Astrocyte of the hippocampus (primary cell): ENCODE data around the gene STAP2.

Source experiments
- DNase-seq: peaks from one replicate; pipeline ENCODE4 v3.0.0; 2011; ENCODE audit warnings: low read depth, low spot score

STAP2 gene

DNA sequence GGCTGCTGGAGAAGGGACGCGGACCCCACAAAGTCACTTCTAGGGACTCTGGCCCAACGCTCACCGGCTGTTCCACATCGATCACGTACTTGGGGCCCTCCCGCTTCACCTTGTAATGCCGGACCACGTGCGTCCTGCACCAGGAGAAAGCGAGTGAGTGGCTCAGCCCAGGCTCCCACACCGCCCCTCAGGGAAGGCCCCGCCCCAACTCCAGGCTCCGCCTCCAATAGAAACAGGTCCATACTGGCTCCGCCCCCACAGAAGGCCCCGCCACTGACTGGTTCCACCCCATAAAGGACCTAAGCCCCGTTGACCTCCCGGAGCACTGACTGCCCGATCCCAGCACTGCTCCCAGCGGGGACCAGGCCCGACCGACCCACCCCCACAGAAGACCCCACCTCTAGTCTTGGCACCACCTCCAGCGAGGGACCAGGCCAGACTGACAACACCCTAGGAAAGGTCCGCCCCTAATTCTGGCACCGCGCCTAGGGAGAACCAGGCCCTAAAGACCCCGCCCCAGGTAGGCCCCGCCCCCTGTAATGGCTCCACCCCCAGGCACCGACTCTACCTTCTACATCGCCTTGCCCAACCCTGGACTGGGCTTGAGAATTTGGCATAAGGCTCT, 11.3 kb downstream of the STAP2 start:
- DNase-seq: peak; percentile 67

DNA sequence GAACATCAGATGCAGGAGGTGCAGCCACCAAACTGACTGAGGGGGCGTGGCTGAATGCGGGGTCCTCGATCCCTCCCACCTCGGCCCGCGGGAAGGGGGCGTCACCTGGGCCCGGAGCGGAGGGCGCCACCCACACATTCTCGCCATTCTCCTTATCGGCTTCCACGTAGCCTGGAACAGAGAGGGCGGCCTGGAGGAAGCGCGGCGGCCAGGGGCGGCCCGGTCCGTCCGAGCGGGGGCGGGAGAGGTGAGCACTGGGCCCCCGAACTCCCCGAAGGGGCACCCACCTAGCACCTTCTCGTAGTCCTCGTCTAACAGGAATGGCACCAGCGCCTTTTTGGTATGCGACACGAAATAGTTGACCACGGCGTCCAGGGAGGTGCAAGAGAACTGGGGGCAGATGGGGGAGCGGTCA, 11.8 kb downstream of the STAP2 start:
- DNase-seq: peak; percentile 28

DNA sequence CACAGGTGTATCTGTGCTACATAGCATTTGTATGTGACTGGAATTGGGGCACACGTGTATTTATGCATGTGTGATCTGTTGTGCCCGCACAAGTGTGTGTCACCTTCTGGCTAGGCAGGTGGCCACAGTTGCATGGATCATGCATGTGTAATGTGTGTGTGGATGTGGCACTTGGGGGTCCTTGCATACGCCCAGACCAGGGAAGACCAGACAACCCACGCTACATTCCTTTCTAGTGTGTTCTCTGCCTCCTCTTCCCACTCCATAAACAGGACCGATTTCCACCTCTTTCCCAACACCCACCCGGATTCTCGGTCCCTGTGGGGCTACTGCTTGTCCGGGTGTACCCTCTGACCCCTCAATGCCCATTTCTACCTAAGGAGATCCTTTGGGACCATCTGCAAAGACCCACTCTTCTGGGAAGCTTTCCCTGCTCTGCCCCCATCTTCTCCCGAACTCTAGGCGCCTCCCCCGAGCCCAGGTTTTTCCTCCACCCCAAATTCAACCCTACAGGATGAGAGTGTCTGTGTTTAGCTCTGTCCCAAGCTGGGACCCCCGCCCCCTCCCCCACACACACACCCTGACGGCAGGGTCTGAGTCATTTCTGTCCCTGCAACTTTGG, 12.3 kb downstream of the STAP2 start:
- DNase-seq: no peak

DNA sequence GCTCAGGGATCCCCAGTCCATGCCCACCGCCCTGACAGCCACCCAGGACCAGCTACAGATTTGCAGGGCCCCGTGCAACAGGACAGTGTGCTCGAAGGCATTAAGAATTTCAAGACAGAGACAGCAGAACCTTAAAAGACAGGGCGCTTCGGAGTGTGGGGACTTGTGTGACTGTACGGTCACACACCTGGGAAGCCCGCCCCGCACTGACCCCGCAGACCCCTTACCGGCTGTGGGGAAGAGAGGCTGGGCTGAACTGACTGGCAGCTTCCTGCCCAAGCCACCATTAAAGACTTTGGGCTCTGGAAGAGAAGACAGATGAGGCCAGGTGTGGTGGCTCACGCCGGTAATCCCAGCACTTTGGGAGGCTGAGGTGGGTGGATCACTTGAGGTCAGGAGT, 14.4 kb downstream of the STAP2 start:
- no peak for DNase-seq

DNA sequence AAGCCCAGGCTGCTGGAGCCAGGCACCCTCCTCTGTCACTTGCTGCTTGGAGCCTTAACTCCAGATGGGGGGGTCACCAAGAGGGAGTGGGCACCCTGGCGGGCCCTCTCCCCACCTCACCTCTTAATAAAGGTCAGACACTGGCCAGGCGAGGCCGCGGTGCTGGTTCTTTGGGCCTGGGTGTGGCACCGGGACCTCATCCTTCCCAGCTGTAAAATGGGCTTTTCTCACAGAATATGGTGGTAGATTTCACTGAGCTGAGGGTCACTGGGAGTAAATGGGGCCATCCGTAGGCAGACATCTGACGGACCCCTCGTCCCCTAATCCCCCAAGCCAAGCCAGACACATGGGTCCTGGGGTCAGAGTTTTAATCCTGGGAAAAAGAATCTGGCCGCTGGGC, 14.9 kb downstream of the STAP2 start:
- DNase-seq: no peak

DNA sequence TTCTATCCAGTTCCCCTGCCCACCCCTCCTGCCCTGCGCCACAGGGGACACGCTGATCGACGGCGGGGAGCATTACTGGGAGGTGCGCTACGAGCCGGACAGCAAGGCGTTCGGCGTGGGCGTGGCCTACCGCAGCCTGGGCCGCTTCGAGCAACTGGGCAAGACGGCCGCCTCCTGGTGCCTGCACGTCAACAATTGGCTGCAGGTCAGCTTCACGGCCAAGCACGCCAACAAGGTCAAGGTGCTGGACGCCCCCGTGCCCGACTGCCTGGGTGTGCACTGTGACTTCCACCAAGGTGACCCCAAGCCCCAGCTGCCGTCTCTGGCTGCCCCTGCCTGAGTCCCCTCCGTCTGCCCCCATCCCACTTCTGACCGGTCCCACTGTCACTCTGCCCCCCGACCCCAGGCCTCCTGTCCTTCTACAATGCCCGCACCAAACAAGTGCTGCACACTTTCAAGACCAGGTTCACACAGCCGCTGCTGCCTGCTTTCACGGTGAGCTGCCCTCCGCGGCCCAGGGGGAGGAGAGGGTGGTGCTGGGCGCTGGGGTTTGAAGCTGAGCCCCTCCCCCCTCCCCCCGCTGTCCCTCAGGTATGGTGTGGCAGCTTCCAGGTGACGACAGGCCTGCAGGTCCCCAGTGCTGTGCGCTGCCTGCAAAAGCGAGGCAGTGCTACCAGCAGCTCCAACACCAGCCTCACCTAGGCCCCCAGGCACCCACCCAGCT, 15.5 kb downstream of the STAP2 start:
- no peak for DNase-seq

DNA sequence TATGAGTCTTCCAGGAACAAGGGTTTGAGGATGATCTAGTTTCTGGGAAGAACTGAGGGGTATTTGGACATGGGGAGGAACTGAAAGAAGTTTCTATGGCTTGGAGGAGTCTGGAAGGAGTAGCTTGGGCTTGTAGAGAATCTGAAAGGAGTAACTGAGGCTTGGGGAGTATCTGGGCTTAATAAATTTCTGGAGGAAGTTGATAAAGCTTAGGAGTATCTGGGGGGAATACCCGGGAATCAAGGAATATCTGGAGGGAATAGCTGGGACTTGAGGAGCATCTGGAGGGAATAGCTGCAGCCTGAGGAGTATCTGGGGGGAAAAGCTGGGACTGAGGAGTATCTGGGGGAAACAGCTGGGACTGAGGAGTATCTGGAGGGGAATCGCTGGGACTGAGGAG, 18.2 kb downstream of the STAP2 start:
- no peak for DNase-seq

DNA sequence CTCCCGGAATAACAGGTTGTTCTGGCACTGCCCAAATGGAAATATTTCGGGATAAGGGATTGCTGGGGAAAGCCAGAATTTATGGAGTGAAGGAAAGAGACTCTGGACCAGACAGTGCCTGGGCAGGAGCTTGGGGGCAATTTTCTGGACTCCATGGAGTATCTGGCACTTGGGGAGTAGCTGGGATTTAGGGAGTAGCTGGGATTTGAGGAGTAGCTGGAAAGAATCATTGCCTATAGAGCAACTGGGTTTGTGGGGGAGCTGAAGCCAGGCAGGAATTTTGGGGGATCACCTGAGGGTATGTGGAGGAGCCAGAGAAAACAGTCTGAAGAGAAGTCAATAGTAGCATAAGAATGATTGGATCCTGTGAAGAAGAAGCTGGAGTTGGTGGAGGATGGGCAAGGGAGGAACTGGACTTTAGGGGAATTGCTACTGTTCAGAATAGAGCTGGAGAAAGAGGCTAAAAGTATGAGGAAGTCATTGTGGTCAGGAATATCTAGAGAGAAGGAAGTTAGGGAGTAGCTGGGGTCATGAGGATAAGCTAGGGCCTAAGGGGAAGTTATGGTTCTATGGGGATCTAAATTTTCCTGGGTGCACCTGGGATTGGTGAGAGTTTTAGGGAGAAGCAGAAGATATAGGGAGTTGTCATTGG, 19.4 kb downstream of the STAP2 start:
- no peak for DNase-seq

DNA sequence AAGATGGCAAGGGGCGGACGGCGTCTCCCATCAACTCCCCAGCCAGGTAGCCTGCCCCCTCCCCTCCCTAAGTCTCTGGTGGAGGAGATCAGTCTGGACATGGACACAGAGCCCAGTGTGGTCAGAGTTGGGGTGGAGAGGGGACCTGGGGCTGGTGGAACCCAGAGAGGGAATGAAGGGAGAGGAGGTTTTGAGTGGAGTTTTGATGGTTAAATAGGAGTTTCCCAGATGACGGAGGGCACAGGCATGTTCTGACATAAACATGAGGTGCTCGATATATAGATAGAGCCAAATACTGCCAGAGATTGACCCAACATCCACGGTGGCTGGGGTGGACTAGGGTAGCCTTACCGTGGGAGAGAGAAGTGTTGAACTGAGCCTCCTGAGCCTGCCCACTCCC, 20.2 kb downstream of the STAP2 start:
- no peak for DNase-seq

DNA sequence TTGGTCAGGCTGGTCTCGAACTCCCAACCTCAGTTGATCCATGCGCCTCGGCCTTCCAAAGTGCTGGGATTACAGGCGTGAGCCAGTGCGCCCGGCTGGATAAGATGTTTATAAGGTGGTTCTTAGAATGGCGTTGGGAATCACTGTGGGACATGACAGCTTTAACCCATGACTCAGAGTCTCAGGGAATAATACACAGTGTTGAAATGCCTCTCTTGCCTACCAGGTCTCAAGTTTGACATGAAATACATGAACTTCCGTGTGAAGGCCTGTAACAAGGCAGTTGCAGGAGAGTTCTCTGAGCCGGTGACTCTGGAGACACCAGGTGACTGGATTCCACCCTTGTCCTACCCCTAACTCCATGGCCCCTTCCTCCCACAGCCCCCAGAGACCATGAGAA, 21.7 kb downstream of the STAP2 start:
- no peak for DNase-seq

DNA sequence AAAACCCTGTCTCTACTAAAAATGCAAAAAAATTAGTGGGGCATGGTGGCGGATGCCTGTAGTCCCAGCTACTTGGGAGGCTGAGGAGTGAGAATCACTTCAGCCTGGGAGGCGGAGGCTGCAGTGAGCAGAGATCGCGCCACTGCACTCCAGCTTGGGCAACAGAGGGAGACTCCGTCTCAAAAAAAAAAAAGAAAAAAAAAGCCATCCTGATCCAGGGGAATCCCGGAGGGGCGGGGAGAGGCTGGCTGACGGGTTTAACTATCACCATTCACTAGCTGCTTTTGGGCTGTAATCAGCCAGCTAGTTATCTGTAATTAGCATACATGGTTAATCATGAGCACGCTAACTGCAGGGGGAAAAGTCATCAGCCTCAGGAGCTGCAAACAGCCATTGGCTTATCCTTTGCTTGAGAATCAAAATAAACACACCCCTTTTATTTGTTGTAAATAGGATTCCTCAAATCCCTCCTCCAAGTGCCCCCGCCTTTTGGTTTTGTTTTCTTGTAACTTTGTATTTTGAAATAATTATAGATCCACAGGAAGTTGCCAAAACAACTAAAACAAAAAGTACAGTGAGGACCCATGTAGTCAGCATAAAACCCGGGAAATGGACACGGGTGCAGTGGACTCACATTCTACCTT, 24.7 kb downstream of the STAP2 start:
- DNase-seq: no peak

DNA sequence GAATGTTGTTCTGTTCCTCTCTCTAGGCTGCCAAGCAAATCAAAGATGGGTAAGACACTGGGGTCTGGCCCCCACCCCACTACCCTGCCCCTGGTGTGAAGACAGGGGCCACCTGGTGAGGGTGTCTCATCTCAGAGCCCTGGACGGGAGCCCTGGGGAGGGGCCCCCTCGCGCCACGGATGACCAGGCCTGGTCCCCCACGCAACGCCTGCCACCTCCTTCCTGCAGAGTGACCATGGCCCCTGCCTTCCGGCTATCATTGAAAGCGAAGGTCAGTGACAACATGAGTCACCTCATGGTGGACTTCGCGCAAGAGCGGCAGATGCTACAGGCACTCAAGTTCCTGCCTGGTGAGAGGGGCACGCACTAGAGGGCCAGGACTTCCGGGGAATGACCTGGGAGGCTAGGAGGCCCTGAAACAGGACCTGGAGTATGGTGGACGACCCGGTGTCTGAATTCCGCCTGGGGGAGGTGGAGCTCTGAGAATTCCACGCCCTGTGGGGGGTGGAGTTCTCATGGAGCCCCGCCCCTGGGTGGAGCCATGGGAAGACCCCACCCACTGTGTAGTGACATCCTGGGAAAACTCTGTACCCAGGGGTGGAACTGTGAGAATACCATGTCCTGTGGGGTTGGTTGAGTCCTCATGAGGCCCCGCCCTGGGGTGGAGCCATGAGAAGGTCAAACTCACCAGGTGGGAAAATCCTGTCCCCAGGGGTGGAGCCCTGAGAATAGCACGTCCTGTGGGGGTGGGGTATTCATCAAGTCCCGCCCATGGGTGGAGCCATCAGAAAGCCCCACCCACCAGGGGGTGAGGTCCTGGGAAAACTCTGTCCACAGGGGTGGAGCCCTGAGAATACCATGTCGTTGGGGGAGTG, 28.1 kb downstream of the STAP2 start:
- no peak for DNase-seq

DNA sequence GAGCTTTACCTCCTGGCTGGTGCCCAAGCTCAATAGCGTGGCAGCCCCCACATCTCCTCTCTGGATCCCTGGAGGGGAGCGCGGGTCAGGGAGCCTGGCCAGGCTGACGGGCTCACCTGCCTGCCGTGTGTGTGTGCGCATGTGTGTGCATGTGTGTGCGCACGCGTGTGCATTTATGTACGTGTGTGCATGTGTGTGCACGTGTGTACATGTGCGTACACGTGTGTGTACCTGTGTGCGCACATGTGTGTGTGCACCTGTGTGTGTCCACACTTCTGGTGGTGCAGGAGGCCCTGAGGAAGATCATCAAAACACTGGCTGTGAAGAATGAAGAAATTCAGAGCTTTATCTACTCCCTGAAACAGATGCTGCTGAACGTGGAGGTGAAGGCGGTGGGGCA, 33.0 kb downstream of the STAP2 start:
- DNase-seq: no peak

DNA sequence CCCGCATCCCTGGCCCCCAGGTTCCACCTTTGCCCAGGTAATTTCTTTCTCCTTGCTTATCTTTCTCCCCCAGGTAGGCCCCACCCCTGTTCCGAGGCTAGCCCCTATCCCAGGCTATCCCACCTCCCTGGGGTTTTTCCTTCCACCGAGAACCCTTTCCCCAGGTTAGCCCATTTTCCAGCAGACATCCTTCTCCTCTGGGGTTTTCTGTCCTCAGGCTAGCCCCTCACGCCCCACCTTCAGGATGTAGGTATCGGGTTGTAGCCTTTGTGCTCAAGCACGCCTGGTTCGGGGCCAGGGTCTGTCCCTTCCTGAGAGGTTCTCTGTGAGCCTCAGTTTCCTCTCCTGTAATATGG, 33.4 kb downstream of the STAP2 start:
- no peak for DNase-seq

DNA sequence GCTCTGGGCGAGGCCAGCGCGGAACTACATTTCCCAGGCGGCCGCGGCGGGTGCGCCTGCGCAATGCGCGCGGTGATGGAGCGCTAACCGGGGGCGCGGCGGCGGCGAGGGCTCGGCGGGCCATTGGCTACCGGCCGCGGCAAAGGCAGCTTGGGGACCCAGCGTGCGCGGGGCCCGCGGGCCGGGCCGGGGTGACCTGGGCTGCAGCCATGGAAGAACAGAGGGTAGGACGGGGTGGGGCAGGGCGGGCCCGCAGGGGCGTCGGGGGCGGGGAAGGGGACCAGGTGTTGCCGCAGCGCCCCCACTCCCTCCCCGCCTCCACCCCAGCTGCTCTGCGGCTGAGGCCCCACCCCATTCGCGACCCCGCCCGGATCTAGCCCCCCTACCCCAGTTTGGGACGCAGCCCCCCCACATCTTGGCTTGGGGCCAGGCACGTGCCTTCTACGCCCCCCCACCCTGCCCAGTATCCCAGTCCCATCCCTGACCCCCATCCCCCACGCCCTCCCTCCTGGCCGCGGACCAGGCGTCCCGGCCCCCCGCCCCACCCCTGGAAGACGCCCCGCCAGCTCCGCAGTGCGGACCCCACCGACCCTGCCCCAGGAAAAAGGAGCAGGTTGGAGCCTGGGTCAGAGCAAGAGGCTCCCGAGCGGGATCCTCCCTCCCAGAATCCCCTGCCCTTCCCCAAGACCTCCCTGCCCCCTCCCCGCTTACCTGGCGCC, 33.9 kb downstream of the STAP2 start, which contains the start of gene FSD1:
Gene FSD1, plus strand, starts transcription at position 61 of the 719 bp plus-strand sequence. Its CDS starts 149 bp downstream, at position 210.
- peak; percentile 88 for DNase-seq

DNA sequence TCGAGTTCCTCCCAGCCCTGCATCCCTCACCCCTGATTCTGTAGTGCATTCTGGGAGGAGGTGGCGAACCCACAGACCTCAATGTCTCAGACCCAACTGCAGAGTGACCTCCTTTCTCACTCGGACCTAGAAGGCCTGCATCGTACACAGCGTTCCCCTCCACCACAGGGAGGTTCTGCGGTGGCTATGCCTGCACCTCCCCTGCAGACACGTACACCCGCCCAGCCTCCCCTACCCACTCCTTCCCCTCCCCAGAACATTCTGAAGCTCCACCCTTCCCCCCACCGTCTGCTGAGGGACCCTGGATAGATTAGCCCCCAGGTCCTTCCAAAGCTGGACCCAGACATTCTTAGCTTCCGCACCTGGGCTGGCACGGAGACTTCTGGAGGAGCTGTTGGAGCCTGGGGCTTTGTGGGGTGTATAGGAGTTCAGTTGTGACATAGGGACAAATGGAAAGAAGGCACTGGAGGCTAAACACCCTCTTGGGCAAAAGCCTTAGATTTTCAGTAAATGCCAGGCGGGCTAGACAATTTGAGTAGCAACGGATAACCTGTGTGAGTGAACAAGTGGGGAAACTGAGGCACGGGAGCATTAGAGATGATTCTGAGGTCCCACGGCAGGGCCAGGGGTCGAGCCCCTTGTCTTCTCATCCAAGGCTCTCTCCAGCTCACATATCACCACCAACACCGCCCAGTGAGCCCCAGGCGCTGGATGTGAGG, 34.6 kb downstream of the STAP2 start:
- no peak for DNase-seq

DNA sequence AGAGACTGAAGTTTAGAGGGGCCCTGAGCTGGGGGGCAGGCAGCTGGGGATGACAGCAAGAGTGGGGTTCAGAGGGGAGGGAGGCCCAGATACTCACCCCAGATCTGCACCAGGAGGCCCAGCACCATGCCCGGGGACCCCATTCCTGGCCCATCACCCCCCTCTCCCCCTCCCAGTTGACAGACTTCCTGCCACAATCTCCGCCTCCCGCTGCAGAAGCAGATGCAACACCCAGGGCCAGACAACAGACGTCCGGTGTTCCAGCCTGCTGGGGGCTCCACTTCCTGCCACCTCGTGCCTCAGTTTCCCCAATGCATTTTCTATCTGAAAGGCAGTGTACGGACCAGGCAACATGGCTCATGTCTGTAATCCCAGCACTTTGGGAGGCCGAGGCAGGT, 36.4 kb downstream of the STAP2 start, which contains the start of gene TMIGD2:
Gene TMIGD2, minus strand, starts transcription at position 147 of the 398 bp plus-strand sequence. Its CDS starts 4 bp downstream, at position 143.
- DNase-seq: no peak

DNA sequence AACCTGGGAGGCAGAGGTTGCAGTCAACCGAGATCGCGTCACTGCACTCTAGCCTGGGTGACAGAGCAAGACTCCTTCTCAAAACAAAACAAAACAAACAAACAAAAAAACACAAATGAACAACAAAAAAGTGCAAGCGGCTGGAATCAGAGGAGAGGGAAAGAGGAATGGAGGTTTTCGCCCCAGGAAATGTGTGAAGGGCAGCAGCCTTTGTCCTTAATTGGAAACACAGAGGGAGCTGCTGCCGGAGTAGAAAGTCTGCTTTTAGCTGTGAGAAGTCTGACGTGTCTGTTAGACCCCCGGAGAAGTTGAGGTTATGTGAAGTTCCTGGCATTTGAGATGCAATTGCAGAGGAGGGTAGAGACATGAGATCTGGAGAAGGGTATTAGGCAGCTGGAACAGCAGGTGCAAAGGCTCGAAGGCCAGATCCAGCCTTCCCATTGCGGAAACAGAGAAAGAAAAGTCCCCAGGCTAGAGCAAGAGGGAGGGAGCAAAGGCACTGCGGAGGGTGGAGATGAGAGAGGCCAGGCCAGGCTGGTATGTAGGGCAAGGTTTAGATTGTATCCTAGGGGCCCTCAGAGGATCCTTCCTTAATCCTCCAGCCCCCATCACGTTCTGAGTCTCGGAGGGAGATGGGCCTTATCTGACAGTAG, 36.9 kb downstream of the STAP2 start:
- no peak for DNase-seq

DNA sequence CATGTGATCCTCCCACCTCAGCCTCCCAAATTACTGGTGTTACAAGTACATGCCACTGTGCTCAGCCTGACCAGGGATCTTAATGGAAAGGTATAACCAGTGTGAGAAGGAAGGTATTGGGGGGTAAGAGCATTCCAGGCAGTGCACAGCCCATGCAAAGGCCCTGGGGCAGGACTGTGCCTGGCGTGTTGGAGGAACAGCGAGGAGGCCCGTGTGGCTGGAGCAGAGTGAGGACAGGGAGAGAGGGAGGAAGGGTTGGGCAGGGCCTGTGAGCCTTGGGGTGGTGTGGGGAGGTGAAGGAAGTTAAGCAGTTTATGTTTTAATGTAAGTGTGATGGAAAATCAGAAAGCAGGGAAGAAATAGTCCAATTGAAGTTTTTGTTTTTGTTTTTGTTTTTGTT, 38.0 kb downstream of the STAP2 start:
- no peak for DNase-seq
